NCI-H2107 treated with DMSO at 0.1 percent for 48 hours (cell line): Measurements from ENCODE around the gene EPS15.
"Not testable (repeated sequence)": the region's sequence is repeated elsewhere in the genome, so short reads cannot be mapped to it uniquely, and the experiment has no call there.

ENCODE experiments used
- DNase-seq: peaks from one replicate; lab custom pipeline; 2025; ENCODE audit not compliant: unreplicated experiment; lab: John Stamatoyannopoulos, UW

The EPS15 gene

DNA sequence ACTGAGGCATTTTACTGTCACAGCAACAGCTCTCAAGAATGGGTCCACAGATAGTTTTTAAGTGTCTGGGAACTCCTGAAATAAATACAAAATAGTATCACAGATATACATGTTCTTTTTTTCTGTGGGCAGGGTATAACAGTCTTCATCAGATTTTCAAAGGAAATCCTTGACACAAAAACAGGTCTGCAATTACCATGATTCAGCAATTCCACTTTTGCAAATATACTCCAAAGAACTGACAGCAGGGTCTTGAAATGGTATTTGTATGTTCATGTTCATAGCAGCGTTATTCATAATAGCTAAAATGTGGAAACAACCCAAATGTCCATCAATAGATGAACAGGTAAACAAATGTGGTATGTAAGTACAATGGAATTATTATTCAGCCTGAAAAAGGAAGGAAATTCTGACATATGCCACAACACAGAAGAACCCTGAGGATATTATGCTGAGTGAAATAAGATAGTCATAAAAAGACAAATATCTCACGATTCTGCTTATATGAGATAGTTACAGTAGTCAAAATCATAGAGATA lies 85.0 kb downstream of the EPS15 start:
- no peak for DNase-seq

DNA sequence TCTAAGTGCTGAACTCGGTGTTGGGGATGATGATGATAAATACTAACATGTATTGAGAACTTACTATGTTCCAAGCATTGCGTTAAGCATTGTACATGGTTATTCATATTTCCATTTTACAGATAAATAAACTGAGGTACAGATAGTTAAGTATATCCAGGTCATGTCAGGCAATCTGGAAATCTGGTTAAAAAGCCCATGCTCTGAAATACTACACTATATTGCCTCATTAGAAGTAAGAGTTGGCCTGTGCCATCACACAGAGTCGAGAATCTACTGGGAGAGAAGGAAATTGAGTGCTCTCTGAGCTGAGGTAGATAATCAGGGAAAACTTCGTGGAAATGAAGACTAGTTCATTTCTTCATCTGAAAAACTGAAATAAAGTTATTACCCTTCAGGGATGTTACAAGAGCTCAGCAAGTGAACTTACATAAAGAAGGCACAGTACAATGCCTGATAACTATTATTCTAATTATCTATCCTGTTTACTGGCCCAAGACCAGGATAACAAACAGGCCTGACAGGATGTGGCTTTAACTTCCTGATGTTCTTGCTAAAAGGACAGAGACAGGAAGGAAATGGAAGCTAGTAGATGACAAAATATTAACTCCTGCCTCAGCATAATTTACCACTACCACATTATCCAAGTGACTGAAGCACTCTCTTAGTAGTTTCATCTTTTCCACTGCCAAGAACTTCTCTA lies 85.6 kb downstream of the EPS15 start:
- DNase-seq, result no peak

- no peak for DNase-seq
Observed at GRCh38 chr1:51432146-51432545, 86.9 kb downstream of the EPS15 start.

- DNase-seq, result no peak
Observed at GRCh38 chr1:51427438-51427837, 91.6 kb downstream of the EPS15 start.

DNA sequence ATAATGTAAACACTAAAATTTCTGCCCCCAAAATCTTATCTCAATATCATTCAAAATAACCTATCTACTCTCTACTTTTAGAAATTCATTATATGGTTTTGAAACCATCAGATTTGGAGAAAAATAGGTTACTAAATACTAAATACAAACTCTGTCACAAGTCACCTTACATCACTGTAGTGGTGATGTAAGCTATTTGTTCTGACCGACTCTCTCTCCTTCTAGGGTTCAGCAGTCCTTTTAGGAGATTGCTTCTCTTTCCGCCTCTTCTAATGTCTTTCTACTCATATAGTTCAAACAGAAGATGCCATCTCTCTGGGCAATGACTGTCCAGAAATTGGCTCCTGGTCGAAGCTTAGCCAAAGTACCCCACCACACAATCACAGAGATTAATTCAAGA lies 93.1 kb downstream of the EPS15 start:
- no peak for DNase-seq

- no peak for DNase-seq
Observed at GRCh38 chr1:51425273-51425672, 93.8 kb downstream of the EPS15 start.

GRCh38 chr1:51423073-51423821 lies 95.8 kb downstream of the EPS15 start:
- no peak for DNase-seq

GRCh38 chr1:51422367-51423072 lies 96.5 kb downstream of the EPS15 start:
- no peak for DNase-seq

DNA sequence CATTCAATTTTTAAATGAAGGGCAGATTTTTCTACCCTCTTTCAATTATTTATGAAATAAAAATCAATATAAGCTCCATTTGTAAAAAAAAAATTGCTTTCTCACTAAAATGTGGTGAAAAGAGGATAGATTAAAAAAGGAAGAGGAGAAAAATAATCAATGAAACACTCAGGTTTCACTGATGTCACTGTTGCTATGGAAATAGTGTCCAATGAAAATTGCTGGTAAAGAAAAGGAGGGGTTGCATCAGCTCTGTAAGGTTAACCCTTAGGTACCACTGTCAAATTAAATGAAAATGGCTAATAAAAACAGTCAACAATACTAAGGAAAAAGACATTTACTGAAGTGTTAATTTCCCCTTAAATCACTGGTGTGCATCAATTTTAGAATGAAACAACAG lies 97.1 kb downstream of the EPS15 start:
- DNase-seq, result peak; percentile 27

DNA sequence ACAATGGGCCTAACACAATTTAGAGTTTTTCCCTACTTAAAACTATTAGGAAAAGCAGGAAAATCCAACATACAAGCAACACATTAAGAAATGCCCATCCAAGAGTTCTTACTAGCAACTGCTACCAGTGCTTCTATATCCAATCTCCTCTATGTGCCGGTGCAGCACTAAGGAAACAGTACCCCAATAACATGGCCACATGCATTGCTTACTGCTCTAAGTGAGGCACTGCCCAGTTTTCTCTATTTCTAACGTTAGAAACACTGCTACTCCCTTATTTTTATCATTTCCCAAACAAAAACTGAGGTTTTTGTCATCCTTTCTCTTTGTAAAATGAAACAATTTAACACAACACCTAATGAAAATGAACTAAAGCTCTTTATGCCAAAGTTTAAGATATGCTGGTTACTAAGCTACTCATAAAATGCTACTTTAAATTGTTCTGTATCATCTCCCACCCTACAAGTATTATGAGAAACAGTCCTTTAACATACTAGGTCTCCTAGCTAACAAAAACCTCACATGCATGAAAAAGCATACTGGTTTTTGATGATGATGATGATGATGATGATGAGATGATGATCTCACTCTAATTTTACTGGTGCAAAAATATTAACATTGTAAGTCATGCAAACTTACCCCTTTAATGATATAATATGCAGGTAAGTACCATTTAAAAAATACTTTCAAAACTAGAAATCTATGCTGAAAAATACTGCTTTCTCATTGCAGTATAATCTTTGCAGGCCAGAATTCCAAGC lies 98.0 kb downstream of the EPS15 start:
- DNase-seq, result no peak

DNA sequence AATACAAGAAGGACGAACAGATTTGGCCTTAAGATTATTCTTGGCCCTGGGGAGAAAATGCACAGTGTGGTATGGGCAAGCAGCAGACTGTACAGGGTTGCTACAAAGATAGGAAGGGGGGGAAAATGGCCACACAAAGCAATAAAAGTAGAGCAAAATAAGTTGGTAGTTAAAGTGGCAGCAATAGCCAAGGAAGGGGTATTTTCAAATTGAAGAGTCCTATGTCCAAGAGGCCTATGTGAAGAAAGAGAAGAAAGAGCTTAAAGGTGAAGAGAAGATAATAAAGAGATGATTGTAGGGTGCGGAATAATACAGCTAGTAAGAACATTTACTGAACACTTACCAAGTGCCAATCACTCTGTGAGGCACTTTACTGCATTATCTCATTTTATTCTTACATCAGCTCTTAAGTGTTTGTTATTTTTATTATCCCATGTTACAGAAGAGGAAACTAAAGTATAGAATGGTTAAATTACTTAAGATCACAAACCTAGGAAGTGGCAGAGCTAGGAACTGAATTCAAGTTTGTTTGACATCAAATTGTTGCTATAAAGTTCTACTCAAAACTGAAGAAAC lies 100.6 kb downstream of the EPS15 start:
- DNase-seq, result no peak

- no peak for DNase-seq
Observed at GRCh38 chr1:51417496-51418383, 101.3 kb downstream of the EPS15 start.

DNA sequence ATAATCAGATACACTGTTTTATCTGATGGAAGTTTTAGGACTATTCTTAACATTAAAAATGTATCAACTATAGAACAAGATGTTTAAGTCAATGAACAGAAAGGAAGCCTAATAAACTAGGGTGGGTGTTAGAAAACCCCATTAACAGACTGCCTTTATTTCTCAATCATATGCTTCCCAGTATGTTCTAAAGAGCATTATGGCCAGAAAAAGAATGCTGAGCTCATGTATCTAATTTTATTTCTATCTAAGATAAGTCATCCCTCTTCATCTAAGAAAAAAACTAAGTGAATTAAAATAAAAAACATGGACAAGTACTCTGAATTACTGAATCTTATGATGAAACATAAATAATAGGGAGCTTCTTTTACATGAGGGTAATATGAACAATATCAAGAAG lies 102.2 kb downstream of the EPS15 start:
- DNase-seq, result no peak

GRCh38 chr1:51415963-51416362 lies 103.1 kb downstream of the EPS15 start:
- DNase-seq, result no peak

DNA sequence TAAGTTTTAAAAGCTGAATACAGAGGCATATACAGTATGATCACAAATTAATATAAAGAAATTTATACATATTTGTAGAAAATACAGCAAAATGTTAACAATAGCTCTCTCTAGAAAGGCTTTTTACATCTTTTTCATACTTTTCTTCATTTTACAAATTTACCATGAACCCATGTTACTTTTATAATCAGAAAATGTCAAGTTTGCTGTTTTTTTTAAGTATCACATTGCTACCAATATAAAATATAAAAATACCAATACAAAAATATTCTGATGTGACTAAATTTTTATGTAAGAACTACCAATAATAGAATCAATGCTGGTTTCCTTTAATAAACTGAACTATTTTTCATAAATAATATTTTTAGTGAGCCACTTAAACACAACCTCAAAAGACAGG lies 104.3 kb downstream of the EPS15 start:
- DNase-seq, result no peak

DNA sequence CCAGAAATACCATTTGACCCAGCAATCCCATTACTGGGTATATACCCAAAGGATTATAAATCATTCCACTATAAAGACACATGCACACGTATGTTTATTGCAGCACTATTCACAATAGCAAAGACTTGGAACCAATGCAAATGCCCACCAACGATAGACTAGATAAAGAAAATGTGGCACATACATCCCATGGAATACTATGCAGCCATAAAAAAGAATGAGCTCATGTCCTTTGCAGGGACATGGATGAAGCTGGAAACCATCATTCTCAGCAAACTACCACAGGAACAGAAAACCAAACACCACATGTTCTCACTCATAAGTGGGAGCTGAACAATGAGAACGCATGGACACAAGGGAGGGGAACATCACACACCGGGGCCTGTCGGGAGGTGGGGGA lies 107.2 kb downstream of the EPS15 start:
- not testable (repeated sequence) for DNase-seq

DNA sequence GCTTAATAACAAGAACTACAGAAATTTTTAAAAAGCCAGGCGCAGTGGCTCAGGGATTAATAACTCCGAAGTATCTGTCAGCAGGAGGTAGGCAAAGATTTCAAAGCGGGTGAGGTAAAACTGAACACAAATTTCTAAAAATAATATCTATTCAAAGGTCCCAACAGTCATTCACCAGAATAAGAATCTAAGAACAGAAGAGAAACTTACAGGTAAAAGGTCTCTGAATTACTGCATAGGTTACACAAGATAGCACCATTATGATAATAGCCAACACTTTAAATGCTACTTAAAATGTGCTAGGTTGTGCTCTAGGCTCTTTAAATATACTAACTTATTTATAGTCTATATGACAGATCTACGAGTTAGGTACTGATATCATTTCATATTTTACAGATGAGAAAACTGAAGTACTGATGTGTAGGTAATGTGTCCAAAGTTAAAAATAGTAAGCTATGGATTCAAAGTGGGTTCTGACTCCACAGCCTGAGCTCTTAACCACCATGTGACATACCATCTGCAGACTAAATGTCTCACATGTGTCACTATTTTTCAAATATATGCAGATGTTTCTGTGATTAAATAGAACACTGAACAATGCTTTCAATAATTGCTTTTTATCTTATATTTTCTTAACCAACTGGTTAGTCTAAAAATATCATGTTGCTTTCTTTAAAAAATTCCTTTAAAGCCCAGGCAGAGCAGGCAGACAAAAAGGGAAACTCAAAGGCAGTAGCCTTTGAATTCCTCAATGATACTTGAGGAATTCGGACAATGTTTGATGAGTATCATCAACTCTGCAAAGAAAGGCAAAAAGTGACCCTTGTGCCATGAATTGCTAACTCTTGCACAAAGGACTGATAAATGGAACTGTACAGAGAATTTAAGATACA lies 108.3 kb downstream of the EPS15 start:
- DNase-seq, result no peak

- DNase-seq, result not testable (repeated sequence)
Observed at GRCh38 chr1:51409755-51410541, 109.1 kb downstream of the EPS15 start.
